ENCODE measurements around the gene ZC3H6. TPM values are rescaled to one million over a fixed set of nuclear protein-coding genes. Genes with fewer than 3 reads are reported as not detected.

The ZC3H6 gene
- total RNA-seq, 4 donors from 2014 or later, result 5.0 to 19.8 (median 7.3) TPM

- TF ChIP-seq POLR2A (IDR thresholded peaks at IDR 0.05), result no peak
- TF ChIP-seq, protein P1, sequence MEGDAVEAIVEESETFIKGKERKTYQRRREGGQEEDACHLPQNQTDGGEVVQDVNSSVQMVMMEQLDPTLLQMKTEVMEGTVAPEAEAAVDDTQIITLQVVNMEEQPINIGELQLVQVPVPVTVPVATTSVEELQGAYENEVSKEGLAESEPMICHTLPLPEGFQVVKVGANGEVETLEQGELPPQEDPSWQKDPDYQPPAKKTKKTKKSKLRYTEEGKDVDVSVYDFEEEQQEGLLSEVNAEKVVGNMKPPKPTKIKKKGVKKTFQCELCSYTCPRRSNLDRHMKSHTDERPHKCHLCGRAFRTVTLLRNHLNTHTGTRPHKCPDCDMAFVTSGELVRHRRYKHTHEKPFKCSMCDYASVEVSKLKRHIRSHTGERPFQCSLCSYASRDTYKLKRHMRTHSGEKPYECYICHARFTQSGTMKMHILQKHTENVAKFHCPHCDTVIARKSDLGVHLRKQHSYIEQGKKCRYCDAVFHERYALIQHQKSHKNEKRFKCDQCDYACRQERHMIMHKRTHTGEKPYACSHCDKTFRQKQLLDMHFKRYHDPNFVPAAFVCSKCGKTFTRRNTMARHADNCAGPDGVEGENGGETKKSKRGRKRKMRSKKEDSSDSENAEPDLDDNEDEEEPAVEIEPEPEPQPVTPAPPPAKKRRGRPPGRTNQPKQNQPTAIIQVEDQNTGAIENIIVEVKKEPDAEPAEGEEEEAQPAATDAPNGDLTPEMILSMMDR (IDR thresholded peaks at IDR 0.05), result no peak
Observed at GRCh38 chr2:112293636-112294401, 18.4 kb downstream of the ZC3H6 start.

DNA sequence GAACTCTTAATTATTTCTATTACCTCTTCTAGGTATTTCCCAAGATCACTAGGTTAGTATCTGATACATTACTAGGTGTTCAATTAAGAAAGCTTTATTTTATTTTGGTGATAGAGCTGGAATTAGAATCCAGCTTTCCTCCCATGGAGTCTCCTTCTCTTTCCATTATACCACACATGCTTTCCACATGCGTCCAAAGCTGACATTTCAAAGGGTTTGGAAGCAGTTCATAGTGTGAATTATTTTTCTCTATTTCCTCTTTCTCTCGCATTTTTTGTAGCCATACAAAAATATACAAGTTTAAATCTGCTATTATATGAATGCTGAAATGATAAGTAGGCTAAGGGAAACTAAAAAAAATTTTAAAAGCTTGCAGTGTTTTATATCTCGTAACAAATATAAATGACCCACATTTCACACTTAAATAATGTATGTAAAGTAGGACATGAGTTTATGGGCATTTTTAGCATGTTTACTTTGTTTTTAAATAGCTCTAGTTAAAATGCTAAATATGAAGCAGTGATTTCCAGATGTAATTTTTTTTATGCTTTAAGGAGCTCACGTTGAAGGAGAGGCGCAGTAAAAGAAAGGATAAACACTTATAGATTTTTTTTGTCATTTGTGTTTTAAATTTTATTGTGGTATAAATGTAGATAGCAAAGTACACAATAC is 20.1 kb downstream of the ZC3H6 start:
- no peaks in the 10 kb centered on the region for H3K27me3 ChIP-seq
- no peak overlapping the region for H3K4me3 ChIP-seq
- H3K9me3 ChIP-seq, result no peaks in the 10 kb centered on the region
- H3K4me1 ChIP-seq, result peaks cover 0 to 8% (median 0%) of the 10 kb centered on the region in 4 donors
- DNase-seq, result no peak
- no peaks in the 10 kb centered on the region for H3K36me3 ChIP-seq
- no peak overlapping the region for H3K27ac ChIP-seq
- TF ChIP-seq POLR2A (IDR thresholded peaks at IDR 0.05), result no peak
- TF ChIP-seq, protein P1 (IDR thresholded peaks at IDR 0.05), result no peak

More at GRCh38 chr2:112293636-112294401, 18.4 kb downstream of the ZC3H6 start:
- peaks cover 0 to 10% (median 0%) of the 10 kb centered on the region in 4 donors for H3K4me1 ChIP-seq
- H3K36me3 ChIP-seq, result no peaks in the 10 kb centered on the region
- no peak overlapping the region for H3K27ac ChIP-seq
- no peak for DNase-seq
- no peak overlapping the region for H3K4me3 ChIP-seq
- H3K9me3 ChIP-seq, result no peaks in the 10 kb centered on the region
- no peaks in the 10 kb centered on the region for H3K27me3 ChIP-seq

GRCh38 chr2:112296407-112296806 is 21.0 kb downstream of the ZC3H6 start:
- H3K9me3 ChIP-seq, result no peaks in the 10 kb centered on the region
- no peaks in the 10 kb centered on the region for H3K27me3 ChIP-seq
- no peaks in the 10 kb centered on the region for H3K36me3 ChIP-seq
- no peak overlapping the region for H3K27ac ChIP-seq
- no peak overlapping the region for H3K4me3 ChIP-seq
- TF ChIP-seq, protein P1 (IDR thresholded peaks at IDR 0.05), result no peak
- TF ChIP-seq POLR2A (IDR thresholded peaks at IDR 0.05), result no peak
- H3K4me1 ChIP-seq, result no peaks in the 10 kb centered on the region
- DNase-seq, result no peak

- no peak for DNase-seq
- H3K27ac ChIP-seq, result no peak overlapping the region
- no peaks in the 10 kb centered on the region for H3K27me3 ChIP-seq
- H3K4me1 ChIP-seq, result no peaks in the 10 kb centered on the region
- H3K4me3 ChIP-seq, result no peak overlapping the region
- no peaks in the 10 kb centered on the region for H3K9me3 ChIP-seq
- H3K36me3 ChIP-seq, result no peaks in the 10 kb centered on the region
- TF ChIP-seq, protein P1 (IDR thresholded peaks at IDR 0.05), result no peak
- no peak for TF ChIP-seq POLR2A (IDR thresholded peaks at IDR 0.05)
Observed at GRCh38 chr2:112301171-112301584, 25.8 kb downstream of the ZC3H6 start.

DNA sequence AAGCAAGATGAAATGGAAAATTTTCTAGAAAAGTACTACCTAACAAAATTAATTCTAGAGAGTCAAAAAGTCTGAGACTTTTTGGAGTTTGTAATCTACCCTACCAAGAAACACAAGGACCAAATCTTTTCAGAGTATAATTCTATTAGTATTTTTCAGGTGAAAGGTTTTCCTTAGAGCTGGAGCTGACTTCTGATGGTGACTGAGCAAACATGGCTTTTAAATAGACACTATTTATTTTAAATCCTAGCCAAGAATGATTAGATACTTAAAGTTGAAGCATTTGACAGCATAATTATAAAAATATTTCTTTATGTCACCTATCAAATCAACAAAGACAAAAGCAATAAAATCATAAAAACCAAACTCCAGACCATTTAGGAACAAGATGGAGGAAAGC is 26.6 kb downstream of the ZC3H6 start:
- DNase-seq, result no peak
- TF ChIP-seq POLR2A (IDR thresholded peaks at IDR 0.05), result no peak
- TF ChIP-seq, protein P1 (IDR thresholded peaks at IDR 0.05), result no peak
- peaks cover 0 to 4% (median 0%) of the 10 kb centered on the region in 3 donors for H3K36me3 ChIP-seq
- no peaks in the 10 kb centered on the region for H3K4me1 ChIP-seq
- no peak overlapping the region for H3K27ac ChIP-seq
- H3K27me3 ChIP-seq, result no peaks in the 10 kb centered on the region
- no peak overlapping the region for H3K4me3 ChIP-seq
- no peaks in the 10 kb centered on the region for H3K9me3 ChIP-seq
